Smooth muscle cell of the brain vasculature (primary cell): ENCODE data around the gene PCOLCE2.

Source experiments
- DNase-seq: peaks from one replicate; pipeline ENCODE4 v3.0.0-alpha.2; 2012; ENCODE audit warnings: low read depth, low spot score

PCOLCE2 gene

GRCh38 chr3:142808103-142808917 is 80.6 kb downstream of the PCOLCE2 start:
- no peak for DNase-seq

- DNase-seq, result no peak
Measured at GRCh38 chr3:142802891-142803290, 86.0 kb downstream of the PCOLCE2 start.

GRCh38 chr3:142801746-142802145 is 87.1 kb downstream of the PCOLCE2 start:
- DNase-seq, result no peak

- no peak for DNase-seq
Measured at GRCh38 chr3:142796823-142797222, 92.1 kb downstream of the PCOLCE2 start.

- no peak for DNase-seq
Measured at GRCh38 chr3:142795332-142795731, 93.6 kb downstream of the PCOLCE2 start.

GRCh38 chr3:142794508-142794907 is 94.4 kb downstream of the PCOLCE2 start:
- DNase-seq, result no peak

DNA sequence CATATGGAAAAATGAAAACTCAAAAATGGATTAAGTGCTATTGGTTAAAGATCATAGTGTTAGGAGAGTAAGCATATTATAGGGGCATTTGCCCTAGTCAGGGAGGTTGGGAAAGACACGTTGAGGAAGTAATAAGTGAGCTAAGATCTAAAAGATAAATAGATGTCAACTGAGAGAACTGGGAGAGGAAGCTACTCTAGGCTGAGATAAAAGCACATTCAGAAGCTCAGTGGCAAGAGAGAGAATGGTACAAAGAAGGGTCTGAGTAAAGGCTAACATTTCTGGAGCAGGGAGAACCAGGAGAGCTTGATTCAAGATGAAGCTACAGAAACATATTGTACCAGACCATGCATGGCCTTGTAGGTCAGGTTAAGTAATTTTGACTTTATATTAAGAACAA is 101.2 kb downstream of the PCOLCE2 start:
- no peak for DNase-seq

DNA sequence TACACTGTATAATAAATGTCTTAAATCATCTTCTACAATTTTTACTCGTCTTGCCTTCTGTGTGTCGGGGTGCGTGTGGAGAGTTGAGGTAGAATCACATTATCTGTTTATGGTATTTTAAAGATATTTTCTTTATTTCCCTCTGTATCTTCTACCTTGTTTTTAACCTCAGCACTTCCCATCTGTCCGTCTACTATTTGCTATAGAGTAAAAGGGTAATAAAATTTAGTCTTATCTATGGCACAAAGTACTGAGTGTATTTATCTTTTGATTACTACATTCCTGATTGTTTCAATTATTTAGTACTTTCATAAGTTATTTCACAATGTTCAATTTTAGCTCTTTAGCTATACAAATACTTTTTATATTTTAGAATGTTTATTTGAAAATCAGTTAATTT is 102.9 kb downstream of the PCOLCE2 start:
- DNase-seq, result no peak

- DNase-seq, result no peak
Measured at GRCh38 chr3:142784228-142784627, 104.7 kb downstream of the PCOLCE2 start.

DNA sequence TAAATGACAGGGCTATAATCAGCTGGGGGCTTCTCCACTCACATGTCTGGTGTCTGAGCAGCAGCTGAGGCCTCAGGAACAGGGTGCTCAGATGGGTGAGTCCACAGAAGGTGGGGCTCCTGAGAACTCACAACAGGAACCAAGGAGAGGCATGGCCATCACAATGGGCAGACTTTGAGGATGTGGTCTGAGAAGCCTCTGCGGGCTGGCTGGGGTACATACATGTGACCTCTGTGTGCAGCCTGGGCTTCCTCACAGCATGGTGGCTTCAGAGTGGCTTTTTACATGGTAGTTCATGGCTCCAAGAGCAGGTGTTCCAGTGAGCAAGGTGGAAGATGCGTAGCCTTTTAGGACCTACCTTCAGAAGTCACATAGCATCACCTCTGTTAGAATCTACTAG is 106.3 kb downstream of the PCOLCE2 start:
- DNase-seq, result no peak

GRCh38 chr3:142779591-142779990 is 109.3 kb downstream of the PCOLCE2 start:
- DNase-seq, result no peak

- DNase-seq, result no peak
Measured at GRCh38 chr3:142778541-142778940, 110.3 kb downstream of the PCOLCE2 start.

GRCh38 chr3:142777927-142778326 is 111.0 kb downstream of the PCOLCE2 start:
- DNase-seq, result no peak

GRCh38 chr3:142768338-142768737 is 120.5 kb downstream of the PCOLCE2 start:
- no peak for DNase-seq
